Measurements from ENCODE around the gene SERPINA7.
"Not testable (repeated sequence)": the region's sequence is repeated elsewhere in the genome, so short reads cannot be mapped to it uniquely, and the experiment has no call there.

Gene SERPINA7, protein sequence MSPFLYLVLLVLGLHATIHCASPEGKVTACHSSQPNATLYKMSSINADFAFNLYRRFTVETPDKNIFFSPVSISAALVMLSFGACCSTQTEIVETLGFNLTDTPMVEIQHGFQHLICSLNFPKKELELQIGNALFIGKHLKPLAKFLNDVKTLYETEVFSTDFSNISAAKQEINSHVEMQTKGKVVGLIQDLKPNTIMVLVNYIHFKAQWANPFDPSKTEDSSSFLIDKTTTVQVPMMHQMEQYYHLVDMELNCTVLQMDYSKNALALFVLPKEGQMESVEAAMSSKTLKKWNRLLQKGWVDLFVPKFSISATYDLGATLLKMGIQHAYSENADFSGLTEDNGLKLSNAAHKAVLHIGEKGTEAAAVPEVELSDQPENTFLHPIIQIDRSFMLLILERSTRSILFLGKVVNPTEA

GRCh38 chrX:106038625-106039024 lies at the start of gene SERPINA7:
SERPINA7 (minus strand) TSS chrX:106038727; CDS start chrX:106037058, 1,669 bp downstream.
- no peak for DNase-seq

- DNase-seq: no peak
Observed at GRCh38 chrX:106069048-106069447, 30.5 kb upstream of the SERPINA7 start.

- no peak for DNase-seq
Observed at GRCh38 chrX:106050054-106050453, 11.5 kb upstream of the SERPINA7 start.

- no peak for DNase-seq
Observed at GRCh38 chrX:106042296-106042695, 3.8 kb upstream of the SERPINA7 start.

DNA sequence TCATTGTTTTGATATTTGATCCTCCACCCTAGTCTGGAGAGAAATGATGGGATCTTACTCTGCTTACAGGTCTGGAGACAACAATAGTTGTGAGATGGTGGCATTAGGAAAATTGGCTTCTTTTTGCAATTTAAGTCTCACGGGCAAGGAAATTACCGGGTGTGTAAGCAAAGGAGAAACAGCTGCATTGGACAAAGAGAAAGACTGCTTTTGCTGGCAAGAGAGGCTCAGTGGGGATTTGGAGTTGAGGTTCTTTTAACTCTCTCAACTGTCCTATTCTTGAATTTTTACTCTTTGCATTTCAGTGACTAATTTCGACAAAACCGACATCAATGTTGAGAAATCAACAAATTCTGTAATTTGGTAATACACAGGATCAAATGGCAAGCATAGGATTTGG lies 2.3 kb upstream of the SERPINA7 start:
- DNase-seq: no peak

GRCh38 chrX:106039920-106040319 lies 1.4 kb upstream of the SERPINA7 start:
- DNase-seq: no peak

- DNase-seq: no peak
Observed at GRCh38 chrX:106037835-106038473, 573 bp downstream of the SERPINA7 start.

DNA sequence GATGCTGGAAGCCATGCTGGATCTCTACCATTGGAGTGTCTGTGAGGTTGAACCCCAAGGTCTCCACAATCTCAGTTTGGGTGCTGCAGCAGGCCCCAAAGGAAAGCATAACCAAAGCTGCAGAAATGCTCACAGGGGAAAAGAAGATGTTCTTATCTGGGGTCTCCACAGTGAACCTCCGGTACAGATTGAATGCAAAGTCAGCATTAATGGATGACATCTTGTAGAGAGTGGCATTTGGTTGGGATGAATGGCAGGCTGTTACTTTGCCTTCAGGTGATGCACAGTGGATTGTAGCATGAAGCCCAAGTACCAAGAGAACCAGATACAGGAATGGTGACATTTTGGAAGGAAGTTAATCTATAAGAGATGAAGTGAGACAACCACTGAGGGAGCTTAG lies 1.8 kb downstream of the SERPINA7 start:
- no peak for DNase-seq

GRCh38 chrX:106035064-106035463 lies 3.5 kb downstream of the SERPINA7 start:
- no peak for DNase-seq

- DNase-seq: no peak
Observed at GRCh38 chrX:106023947-106024346, 14.6 kb downstream of the SERPINA7 start.

GRCh38 chrX:106022238-106022637 lies 16.3 kb downstream of the SERPINA7 start:
- DNase-seq: no peak

DNA sequence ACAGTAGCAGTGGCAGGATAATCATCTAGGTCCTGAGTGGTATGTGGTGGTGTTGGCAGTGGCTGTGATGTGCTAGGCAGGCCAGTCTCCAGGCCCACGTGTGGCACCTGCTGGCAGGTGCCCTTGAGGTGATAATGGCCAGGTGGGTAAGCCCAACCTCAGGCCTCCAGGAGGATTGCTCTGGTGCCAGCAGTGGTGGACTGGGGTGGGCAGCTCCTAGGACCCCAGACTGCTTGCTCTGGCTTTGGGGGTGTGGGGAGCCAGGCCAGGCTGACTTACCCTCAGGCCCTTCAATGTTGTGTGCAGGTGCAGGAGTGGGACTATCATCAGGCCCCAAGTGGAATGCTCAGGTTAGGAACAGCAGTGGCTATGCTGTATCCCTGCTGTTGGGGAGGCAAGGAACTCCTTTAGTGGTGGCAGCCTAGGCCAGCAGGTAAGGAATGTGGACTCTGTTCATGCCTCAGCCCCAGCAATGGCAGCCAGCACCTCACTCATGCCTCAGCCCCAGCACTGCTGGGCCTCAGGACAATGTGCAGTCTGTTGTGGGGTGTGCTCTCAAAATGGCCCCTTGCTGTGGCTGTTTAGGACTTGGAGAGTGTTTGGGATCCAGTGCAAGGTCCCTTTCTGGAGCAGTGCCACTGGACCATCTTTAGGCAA lies 24.3 kb downstream of the SERPINA7 start:
- DNase-seq: no peak

DNA sequence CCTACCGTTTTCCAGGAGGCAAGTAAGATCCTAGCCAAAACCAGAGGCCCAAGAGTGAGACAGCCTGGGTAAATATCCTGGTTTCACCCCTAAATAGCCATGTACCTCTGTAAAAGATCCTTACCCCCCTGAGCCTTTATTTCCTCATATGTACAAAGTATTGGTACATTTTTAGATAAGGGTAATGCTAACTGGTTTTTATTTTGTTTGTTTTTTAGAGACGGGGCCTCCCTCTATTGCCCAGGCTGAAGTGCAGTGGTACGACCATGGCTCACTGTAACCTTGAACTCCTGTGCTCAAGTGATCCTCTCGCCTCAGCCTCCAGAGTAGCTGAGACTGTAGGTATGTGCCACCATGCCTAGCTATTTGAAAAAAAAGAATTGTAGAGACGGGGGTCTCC lies 29.4 kb downstream of the SERPINA7 start:
- DNase-seq: no peak

- DNase-seq: no peak
Observed at GRCh38 chrX:106007815-106008214, 30.7 kb downstream of the SERPINA7 start.

DNA sequence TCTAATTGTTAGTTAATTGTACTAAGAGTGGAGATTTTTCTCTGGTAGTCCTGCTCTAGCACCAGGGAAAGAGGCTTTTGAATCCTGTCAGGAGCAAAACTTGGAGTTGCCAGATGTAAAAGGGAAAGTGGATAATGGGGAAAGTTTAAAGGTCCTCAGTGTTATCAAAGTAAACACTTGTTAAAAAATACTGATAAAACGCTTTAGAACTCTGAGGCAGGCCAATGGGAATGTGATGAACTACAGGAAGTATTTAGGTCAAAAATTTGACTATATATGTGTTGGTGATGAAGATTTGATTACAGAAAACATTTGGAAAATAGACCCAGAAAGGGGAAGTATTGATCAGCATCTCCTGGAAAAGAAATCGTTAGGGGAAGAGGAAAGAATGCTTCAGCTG lies 32.8 kb downstream of the SERPINA7 start:
- DNase-seq: no peak

- DNase-seq: not testable (repeated sequence)
Observed at GRCh38 chrX:106000609-106001008, 37.9 kb downstream of the SERPINA7 start.

DNA sequence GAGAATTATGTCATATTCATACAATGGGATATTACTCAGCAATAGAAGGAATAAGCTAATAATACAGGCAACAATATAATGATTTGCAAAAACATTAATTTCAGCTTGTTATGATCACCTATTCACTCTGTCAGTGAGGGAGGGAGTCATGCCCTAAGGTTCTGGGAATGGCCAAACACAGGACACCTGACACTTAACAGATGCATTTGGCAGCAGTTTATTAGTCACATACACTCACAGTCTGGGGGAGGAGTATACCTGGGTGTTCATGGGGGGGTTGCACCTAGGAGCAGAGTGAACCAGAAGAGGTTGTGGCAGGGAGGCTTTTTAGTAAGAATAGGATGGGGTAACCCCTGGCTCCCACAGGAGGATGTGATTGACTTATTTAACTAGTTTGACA lies 38.3 kb downstream of the SERPINA7 start:
- DNase-seq: no peak

DNA sequence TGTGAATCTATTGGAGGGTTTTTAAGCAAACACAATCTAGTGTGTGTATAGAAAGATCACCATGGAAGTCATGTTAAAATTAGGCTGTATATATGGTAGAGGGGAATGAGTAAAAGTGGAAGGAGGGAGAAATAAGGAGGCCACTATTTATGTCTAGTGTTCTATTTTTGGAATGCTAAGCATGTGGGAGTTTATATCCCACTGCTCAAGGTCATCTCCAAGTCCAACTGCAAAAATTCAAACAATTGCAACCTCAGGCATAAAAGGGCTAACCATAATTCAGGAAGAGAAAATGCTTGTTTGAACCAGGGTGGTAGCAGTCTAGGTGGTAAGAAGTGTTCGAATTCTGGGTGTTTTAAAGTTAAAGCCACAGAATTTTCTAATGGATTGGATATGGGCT lies 39.2 kb downstream of the SERPINA7 start:
- no peak for DNase-seq

GRCh38 chrX:105988487-105988886 lies 50.0 kb downstream of the SERPINA7 start:
- not testable (repeated sequence) for DNase-seq

All from suppressor macrophage treated with lipopolysaccharide for 1 hour (primary cell).